GM19099 (cell line): ENCODE measurements around the gene RTTN.

Experiments used
- POLR2A ChIP-seq: IDR thresholded peaks from 3 replicates; pipeline ENCODE4 v1.6.1; 2011; ENCODE audit warnings: low read depth; ENCODE audit not compliant: insufficient read length; ENCODE audit errors: extremely low read depth

The RTTN gene

DNA sequence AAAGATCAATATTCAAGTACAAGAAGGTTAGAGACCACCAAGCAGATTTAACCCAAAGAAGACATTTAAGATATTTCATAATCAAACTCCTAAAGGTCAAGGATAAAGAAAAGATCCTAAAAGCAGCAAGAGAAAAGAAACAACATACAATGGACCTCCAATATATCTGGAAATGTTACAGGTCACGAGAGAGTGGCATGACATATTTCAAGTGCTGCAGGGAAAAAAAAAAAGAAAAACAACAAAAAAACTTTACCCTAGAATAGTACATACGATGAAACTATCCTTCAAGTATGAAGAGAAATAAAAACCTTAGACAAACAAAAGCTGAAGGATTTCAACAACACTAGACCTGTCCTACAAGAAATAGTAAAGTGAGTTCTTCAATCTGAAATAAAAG, 166.3 kb downstream of the RTTN start:
- no peak for TF ChIP-seq POLR2A

DNA sequence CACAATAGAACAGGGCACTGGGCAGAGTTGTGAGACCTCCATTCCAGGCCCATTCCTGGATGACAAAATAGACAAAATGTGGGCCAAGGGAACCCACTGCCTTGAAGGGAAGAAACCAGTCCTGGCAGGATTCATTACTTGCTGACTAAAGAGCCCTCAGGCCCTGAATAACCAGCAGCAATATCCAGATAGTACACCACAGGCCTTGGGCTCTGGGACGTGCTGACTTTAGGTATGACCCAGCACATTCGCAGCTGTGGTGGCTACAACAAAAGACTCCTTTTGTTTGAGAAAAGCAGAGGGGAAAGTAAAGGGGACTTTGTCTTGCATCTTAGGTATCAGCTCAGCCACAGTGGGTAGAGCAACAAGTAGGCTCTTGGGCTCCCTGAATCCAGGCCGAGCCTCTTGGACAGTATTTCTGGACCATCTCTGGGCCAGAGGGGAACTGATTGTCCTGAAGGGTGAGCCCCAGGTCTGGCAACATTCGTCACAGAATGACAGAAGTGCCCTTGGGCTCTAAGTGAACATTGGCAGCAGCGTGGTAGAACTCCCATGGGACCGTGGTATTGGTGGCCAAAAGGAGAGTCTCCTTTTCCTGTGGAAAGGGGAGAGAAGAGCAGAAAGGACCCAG, 167.9 kb downstream of the RTTN start:
- TF ChIP-seq POLR2A, result no peak

DNA sequence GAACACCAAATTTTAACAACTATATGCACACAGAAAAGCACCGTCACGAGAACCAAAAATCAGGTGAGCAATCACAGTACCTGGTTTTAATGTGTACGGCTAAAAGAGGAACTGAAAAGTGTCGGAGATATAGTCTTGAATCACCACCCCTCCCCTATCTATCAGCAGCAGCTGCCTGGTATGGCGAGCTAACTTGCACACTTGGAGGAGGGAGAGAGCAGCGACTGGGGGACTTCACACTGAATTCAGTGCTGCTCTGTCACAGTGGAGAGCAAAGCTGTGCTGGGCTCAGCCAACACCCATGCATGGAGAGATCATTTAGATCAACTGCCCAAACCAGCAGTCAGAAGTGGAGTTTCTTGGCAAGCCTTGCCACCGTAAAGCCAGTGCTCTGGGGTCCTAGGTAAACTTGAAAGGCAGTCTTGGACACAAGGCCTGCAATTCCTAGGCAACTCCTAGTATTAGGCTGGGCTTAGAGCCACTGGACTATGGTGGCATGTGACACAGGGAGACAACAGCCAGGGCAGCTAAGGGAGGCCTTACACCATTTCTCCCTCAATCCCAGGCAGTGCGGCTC, 168.6 kb downstream of the RTTN start:
- peak; percentile 45 for TF ChIP-seq POLR2A

DNA sequence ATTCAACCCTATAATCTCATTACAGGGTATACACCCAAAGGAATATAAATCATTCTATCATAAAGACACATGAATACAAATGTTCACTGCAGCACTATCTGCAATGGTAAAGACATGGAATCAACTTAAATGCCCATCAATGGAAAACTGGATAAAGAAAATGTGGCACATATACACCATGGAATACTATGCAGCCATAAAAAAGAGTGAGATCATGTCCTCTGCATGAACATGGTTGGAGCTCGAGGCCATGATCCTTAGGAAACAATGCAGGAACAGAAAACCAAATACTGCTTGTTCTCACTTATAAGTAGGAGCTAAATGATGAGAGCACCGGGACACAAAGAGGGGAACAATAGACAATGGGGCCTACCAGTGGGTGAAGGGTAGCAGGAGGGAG, 169.3 kb downstream of the RTTN start:
- no peak for TF ChIP-seq POLR2A

DNA sequence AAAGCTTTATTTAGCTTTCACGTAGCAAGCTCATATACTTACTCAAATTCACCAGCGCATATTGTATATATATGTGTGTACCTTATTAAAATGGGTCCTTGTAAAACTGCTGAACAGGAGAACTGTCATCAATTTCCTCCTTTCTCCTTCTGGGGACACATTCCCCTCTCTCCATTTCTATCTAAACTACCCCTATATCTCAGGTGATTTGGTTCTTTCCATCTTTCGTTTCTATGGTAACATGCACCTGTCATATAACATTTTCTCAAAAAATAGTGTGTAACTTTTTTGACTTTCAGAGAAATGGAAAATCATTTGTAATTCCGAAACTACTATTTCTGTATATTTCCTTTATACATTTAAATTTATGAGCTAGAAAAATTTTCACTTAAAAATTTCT, 174.3 kb downstream of the RTTN start:
- no peak for TF ChIP-seq POLR2A

DNA sequence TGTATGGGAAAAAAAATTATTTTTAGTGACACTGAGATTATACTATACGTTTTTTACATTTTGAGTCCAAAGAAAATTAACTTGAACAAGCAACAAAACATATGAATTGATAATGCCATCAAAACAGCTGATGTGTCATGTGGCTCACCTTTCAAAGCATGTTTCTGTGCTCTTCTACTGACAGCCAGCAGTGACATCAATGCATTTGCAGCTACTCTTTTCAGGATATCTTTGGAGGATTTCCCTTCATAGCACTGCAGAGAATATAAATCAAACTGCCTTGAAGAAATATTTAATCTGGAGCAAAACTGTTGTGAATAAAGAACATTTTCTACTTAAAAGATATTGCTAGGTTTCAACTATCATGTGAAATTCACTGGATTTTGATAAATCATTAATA, 174.8 kb downstream of the RTTN start:
- no peak for TF ChIP-seq POLR2A

DNA sequence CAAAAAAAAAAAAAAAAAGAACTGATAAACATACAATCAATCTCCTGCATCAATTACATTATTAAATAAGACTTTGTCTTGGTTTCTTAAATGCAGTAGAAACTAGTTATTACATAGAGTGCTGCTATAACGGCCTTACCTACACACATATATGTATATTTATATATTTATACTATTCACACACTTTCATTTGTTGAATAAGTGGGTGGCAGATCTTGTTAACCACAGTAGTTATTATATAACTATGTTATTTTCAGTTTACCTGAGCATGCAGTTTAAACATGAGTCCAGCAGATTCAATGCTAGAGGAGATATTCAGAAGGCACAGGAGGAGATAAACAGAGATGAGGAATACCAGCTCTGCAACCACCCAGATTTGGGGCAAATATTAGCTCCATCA, 176.3 kb downstream of the RTTN start:
- no peak for TF ChIP-seq POLR2A

DNA sequence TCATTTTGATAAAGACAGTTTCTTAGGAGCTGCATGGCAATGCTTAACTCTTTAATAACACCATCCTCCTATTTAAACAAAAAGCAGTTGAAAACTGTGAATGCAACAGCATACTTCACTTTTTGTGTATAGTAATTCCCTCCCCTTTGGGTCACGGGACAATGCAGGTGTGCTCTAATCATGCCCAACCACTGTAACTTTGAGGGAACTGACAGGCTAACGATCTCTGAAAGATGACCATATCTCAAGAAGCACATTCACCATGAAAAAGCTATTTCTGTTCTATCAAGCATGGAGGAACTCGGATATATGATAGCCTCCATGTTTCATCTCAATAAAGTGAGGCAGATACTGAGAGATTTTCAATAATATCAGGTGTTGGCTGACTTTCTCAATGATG, 176.8 kb downstream of the RTTN start:
- no peak for TF ChIP-seq POLR2A

DNA sequence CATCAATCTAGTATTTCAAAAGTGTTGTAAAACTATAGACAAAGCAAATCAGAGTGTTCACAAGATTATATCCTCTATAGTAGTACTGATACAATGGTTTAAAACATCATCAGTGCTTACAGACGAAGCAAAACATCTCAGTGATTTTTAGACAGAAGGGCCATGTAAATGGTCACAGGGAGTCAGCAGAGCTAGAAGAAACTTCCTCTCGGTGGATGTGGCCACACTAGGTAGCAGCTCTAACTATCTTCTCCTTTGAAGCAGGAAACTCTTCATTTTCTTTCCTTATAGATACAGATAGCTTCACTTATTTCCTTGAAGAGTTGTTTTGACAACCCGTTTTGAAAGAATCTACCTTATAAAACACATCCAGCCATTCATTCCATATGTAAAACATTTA, 177.4 kb downstream of the RTTN start:
- no peak for TF ChIP-seq POLR2A

DNA sequence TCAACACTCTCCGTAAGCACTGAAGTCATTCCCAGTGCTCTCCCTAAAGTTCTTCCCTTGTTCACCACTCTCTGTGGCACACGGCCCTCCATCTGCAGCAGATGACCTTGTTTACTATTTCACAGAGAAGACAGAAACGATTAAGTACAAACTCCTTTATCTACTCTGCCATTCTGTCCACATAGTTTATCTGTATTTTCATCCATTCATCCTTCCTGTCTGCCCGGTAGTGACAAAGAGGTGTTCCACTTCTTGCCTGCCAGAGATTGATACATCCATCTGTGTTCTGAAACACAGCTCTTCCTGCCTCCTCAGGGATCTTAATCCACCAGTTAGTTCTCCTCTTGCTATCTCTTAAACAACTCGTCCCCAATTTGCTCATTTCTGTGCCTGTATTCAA, 179.9 kb downstream of the RTTN start:
- no peak for TF ChIP-seq POLR2A

DNA sequence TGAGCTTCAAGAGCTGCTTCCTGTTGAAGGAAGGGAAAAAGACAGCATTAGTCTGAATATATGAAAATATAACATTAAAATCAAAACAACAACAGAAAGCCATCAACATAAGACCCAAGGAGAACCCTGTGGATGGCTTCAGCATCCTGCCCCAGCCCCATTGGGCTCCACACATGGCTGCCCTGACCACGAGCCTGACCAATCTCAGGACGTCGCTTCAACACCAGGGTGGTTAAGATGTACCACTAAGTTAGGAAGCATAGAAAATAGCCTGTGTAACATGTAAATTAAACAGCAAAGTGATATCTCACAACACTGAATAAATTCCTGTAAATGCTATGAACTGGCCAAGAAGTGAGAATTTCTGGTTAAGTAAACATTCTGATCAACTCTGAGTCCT, 180.7 kb downstream of the RTTN start:
- no peak for TF ChIP-seq POLR2A

DNA sequence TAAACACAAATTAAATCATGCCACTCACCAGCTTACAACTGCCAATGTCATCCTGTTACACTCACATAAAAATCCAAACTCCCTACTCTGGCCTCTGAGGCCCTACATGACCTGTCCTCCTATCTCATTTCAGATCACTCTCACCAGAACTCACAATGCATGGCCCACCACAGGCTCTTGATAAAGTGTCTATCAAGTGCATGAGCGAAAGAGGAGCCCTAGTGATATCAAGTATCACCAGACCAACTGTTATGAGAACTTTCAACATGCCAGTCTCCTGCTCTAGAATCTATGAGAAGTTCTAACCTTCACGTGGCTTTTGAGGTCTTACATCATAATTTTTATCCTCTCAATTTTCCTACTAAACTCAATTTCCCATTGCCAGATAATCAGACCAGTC, 181.4 kb downstream of the RTTN start:
- no peak for TF ChIP-seq POLR2A

DNA sequence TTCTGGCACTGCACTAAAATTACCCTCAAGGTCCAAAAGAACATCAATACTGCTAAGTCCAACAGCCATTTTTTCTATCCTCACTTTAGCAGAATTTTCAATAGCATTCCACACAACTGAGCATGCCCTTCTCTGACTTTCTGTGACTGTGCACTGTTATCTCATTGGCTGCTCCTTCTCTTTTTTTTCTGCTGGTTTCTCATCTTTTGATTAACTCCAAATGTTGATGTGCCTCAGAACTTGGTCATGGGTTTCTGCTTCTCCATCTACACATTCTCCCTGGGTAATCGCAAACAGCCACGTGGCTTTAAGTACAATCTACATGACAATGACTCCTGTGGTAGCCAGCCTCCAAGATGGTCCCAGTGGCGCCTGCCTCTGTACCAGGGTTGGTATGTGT, 182.9 kb downstream of the RTTN start:
- no peak for TF ChIP-seq POLR2A

DNA sequence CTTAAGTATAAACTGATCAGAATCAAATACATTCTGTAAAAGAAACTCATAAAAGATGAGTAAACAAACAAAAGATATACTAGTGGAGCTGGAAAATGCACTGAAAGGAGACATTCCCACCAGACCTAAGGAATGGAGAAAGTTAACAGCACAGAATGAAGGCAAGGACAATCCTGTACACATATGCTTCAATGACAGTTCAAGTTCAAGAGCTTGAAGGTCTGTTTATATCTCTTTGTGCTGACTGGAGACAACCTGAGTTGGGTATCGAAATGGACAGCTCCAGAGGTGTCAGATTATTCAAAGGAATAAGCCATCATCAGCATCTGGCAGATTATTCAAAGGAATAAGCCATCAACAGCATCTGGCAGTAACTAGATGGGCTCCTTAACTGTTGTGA, 184.0 kb downstream of the RTTN start:
- no peak for TF ChIP-seq POLR2A

DNA sequence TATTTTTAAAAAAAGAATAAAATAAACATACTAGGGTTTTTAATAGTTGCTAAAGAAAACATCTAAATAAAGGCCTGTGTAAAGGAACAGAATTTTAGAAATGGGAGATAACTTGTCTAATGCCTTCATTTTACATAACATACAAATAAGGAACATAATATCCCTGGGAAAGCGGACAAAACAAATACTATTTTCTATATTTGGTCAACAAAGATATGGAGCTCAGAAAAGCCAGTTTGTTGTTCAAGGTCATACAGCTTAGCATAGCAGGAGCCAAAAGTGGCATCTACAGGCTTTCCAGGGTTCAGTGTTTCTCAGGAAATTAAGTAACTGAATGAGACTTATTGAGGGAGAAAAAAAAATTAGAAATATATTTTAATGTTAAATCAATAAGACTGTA, 184.4 kb downstream of the RTTN start:
- no peak for TF ChIP-seq POLR2A

DNA sequence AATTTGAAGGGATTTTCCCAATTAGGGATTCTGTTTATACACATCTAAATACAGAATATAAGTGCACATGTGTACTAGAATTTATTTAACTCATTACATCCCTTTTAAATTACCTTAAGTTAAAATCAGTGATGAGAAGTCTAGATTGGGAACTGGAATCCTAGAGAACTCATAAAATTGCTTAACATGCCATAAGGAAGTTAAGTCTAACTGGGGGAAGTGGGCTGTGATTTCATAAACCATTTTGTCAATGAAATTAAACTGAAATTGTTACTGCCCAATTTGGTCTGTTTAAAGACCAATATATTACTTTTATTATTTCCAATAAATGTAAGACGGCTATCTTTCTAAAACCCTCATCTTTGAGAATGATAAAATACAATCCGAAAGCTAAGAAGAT, 185.5 kb downstream of the RTTN start:
- no peak for TF ChIP-seq POLR2A

DNA sequence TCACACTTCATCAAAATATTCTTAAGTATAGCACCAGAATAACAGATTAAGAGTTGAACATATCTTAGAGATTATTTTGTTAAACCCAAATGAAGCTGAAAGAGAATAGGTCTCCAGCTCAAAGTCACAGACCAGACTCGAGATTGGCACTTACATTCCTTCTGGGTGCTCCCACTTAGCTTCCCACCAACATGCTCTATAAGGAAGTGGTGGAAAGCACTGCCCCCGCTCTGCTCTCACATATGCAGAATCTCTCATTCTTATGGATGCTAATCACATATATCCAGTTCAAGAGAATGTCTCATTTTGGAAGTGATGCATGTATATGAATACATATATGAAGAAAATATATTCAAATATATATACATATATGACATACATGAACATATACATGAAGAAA, 186.4 kb downstream of the RTTN start:
- TF ChIP-seq POLR2A, result no peak
